Gastroesophageal sphincter (tissue), 3 donors: ENCODE results near the gene CTXN3.

Source experiments
- POLR2A ChIP-seq, 2 donors: fragments of 450-650 bp; IDR thresholded peaks; one replicate each; pipeline ENCODE4 v1.6.1; 2017; ENCODE audit warnings: antibody characterized with exemption in 2 of 2, mild to moderate bottlenecking in 2 of 2, moderate library complexity in 1 of 2
- TF ChIP-seq, protein P1 (sequence below), 4 experiments: fragments of 200-600 bp in 2 of 4; fragments of 450-650 bp in 2 of 4; sonication (generic) in 1 of 4; IDR thresholded peaks; one replicate each; pipeline ENCODE4 v1.5.1; 2017 to 2019; ENCODE audit warnings: antibody characterized with exemption in 4 of 4, mild to moderate bottlenecking in 2 of 4, moderate library complexity in 2 of 4

DNA sequence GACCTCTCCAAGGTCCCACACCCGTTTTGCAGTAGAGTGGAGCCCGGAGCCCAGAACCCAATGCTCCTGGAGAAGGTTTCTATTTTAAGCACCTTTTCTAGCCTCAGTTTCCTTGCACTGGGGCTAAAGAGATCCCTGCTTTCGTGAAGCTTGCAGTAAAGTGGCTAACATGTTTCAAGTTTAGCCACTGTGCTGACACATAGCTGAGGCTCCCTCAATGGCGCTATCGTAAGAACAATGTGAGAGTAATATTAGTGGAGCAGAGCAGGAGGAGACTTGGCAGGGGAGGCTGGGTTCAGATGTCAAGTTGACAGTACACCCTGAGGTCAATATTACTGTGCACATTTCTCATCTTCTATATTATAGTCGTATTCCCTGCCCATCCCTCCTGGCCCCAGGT lies 7.9 kb downstream of the CTXN3 start:
- TF ChIP-seq, protein P1, sequence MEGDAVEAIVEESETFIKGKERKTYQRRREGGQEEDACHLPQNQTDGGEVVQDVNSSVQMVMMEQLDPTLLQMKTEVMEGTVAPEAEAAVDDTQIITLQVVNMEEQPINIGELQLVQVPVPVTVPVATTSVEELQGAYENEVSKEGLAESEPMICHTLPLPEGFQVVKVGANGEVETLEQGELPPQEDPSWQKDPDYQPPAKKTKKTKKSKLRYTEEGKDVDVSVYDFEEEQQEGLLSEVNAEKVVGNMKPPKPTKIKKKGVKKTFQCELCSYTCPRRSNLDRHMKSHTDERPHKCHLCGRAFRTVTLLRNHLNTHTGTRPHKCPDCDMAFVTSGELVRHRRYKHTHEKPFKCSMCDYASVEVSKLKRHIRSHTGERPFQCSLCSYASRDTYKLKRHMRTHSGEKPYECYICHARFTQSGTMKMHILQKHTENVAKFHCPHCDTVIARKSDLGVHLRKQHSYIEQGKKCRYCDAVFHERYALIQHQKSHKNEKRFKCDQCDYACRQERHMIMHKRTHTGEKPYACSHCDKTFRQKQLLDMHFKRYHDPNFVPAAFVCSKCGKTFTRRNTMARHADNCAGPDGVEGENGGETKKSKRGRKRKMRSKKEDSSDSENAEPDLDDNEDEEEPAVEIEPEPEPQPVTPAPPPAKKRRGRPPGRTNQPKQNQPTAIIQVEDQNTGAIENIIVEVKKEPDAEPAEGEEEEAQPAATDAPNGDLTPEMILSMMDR (IDR thresholded peaks at IDR 0.05), result no peak
- TF ChIP-seq POLR2A (IDR thresholded peaks at IDR 0.05), result no peak
